Activated CD8-positive, alpha-beta memory T cell treated with anti-CD3 and anti-CD28 coated beads for 4 hours (primary cell): Measurements from ENCODE around the gene OR2A42.
A peak's percentile ranks its signal among the peaks of the same experiment; 100 is the strongest.
"Not testable (repeated sequence)": the region's sequence is repeated elsewhere in the genome, so short reads cannot be mapped to it uniquely, and the experiment has no call there.

Experiments
- DNase-seq, 2 donors: peaks; one replicate each; pipeline ENCODE4 v3.0.0-alpha.2; 2020; ENCODE audit warnings: low read depth in 2 of 2

The OR2A42 gene

DNA sequence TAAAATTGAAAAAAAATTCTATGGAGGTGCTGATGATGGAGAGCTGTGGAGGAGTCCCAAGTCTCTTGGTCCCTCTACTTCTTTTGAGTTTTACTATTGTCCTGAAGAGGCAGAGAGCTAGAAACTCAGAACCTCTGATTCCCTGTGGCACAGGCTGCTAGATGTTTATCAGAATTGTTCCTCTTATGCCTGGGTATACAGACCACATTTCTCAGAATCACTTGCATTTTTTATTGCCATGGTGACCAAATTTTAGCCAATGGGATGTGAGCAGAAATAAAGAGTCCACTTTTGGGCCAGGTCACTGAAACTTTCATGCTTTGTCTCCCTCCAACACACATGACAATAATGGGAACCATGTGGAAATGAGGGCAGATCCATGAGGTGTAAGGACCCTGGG is 15.7 kb downstream of the OR2A42 start:
- DNase-seq: not testable (repeated sequence)

GRCh38 chr7:144220531-144220930 is 18.9 kb downstream of the OR2A42 start:
- not testable (repeated sequence) for DNase-seq

DNA sequence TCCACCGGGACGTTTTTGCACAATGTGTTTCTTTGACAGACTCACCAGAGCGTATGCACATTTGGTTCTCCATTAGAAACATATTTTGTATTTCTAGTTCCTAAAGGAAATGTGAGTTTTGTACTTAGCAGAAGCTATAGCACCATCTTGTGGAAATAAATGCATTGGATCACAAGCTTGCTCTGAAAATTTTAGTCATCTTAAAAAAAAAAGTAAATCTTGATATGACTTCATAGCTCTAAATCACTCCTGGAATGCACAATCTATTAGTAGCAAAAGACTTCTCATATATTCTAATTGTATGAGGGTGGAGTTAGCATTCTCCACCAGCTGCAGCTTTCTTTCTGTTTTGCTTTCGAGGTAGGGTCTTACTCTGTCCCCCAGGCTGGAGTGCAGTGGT is 20.3 kb downstream of the OR2A42 start:
- not testable (repeated sequence) for DNase-seq

- DNase-seq: not testable (repeated sequence)
Measured at GRCh38 chr7:144218581-144218980, 20.8 kb downstream of the OR2A42 start.

- not testable (repeated sequence) for DNase-seq
Measured at GRCh38 chr7:144217200-144217599, 22.2 kb downstream of the OR2A42 start.

DNA sequence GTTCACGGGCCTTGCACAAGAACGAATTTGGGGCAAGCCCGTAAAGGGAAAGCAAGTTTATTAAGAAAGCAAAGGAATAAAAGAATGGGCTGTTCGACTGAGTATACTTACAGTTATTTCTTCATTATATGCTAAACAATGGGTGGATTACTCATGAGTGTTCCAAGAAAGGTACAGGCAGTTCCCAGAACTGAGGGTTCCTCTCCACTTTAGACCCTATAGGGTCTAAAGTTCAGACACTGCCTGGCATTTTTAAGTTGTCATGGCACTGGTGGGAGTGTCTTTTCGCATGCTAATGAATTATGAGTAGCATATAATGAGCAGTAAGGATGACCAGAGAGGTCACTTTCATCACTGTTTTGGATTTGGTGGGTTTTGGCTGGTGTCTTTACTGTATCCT is 34.1 kb downstream of the OR2A42 start:
- DNase-seq: not testable (repeated sequence)

- DNase-seq: not testable (repeated sequence)
Measured at GRCh38 chr7:144203086-144203485, 36.3 kb downstream of the OR2A42 start.

GRCh38 chr7:144201978-144202377 is 37.4 kb downstream of the OR2A42 start:
- not testable (repeated sequence) for DNase-seq

GRCh38 chr7:144198934-144199333 is 40.5 kb downstream of the OR2A42 start:
- not testable (repeated sequence) for DNase-seq

DNA sequence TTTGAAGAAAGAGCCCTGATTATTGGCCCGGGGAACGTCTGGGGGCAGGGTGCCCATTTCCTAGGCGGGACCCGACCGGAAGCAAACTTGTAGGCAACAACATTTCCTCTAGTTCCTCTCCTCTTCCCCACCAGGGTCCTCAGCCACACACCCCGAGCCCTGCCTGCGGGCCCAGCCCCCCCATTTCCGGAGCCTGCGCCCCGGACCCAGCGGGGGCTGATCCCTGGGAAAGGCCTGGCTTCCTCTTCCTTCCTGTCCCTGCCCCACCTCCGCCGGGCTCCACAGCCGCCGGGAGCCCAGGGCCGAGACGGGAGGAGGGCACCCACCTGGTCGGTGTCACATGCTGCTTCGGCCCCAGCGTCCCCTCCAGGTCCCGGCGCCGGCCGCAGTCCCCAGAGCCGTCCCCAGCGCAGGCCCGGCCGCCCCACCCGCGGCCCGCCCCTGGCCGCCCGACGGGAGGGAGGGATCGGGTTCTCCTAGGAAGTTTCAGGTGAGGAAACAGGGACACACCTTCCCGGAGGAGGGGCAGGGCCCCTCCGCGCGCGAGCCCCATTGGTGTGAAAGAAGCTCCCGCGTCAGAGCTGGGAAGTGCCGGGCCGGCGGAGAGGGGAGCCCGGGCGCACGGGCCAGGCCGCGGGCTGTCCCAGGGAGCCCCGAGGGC is 44.1 kb downstream of the OR2A42 start, which contains the start of gene ARHGEF35:
TSS of gene ARHGEF35 (minus strand) at position 622 of the 661 bp plus-strand sequence. CDS start 7,450 bp downstream, outside the sequence.
- not testable (repeated sequence) for DNase-seq

- not testable (repeated sequence) for DNase-seq
Measured at GRCh38 chr7:144194453-144194852, 45.0 kb downstream of the OR2A42 start.

GRCh38 chr7:144193782-144194181 is 45.6 kb downstream of the OR2A42 start:
- DNase-seq: not testable (repeated sequence)

GRCh38 chr7:144188578-144189171 is 50.7 kb downstream of the OR2A42 start:
- DNase-seq: not testable (repeated sequence)

GRCh38 chr7:144187848-144188247 is 51.6 kb downstream of the OR2A42 start:
- not testable (repeated sequence) for DNase-seq

DNA sequence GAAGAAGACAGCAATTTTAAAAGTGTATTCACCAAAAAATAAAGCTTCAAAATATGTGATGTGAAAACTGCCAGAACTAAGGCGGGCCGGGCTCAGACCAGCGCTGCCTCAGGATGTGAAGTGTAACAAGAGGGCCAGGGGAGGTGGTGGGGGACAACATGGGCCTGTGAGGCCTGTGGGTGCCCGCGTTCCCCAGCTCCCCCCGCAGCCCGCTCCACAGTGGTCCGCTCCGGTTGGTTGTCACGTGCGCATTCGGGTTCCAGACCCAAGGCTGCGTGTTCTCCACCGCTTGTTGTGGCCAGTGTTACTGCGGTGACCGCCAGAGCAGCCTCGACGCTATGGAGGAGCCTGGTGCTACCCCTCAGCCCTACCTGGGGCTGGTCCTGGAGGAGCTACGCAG is 56.2 kb downstream of the OR2A42 start, which contains the start of gene CTAGE4:
TSS of gene CTAGE4 (plus strand) at position 301 of the 400 bp plus-strand sequence. CDS start at position 339, 38 bp downstream.
- not testable (repeated sequence) for DNase-seq

- not testable (repeated sequence) for DNase-seq
Measured at GRCh38 chr7:144179165-144179479, 60.3 kb downstream of the OR2A42 start.

DNA sequence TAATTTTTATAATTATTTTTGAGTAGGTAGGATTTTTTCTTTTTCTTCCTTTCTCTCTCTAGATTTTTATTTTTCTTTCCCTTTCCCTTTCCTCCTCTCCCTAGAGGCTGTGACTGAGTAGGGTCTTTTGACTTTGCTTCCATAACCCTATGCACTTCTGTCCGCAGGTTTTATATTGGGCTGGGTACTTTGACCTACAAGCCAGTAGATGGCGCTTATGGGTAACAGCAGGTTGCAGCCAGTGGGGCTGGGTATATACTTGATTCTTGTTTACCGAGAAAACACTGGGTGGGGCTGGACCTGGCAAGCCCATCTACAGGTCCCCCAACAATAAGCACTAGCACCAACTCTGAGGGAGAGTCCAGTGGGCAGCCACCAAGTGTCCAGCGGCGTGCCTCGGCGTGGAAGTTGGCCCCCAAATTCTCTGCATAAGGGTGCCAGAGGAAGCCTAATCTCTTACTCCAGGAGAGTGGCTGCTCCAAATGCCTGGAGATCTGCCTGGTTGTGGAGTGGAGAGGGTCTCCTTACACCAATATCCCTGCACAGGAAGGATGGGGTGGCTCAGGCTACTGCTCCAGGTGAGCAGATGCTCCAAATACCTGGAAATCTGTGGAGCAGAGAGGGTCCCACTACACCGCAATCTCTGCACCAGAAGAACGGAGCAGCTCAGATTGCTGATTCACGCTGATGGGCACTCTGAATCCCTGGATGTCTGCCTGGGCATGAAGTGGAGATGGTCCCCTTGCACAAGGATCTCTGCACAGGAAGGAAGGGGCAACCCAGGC is 60.8 kb downstream of the OR2A42 start:
- peak in 1 of 2 donors; percentile 6 for DNase-seq
